GM19467 (cell line): ENCODE measurements around the gene TIMM29.
"Not testable (repeated sequence)": the region's sequence is repeated elsewhere in the genome, so short reads cannot be mapped to it uniquely, and the experiment has no call there.

Experiments used
- ATAC-seq: cut with Tn5 transposase; IDR thresholded peaks from one replicate; pipeline ENCODE4 v1.9.1; 2021; ENCODE audit warnings: mild to moderate bottlenecking, moderate library complexity; ENCODE audit not compliant: unreplicated experiment

The TIMM29 gene

DNA sequence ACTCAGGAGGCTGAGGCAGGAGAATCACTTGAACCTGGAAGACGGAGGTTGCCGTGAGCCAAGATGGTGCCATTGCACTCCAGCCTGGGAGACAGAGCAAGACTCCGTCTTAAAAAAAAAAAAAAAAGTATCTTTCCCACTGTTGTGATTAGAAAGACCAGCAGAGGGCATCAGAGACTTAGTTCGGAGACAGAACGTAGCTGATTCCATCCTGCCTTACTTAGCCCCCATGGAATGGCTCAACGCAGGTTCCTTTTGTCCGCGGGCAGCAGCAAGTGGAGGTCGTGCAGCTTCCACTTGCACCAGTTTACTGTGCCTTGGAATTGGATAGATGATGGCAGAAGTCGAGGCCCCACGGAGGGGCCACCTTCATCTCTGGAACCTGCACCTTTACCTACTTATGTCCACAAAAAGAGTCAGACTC lies 8.1 kb downstream of the TIMM29 start:
- ATAC-seq: no peak

DNA sequence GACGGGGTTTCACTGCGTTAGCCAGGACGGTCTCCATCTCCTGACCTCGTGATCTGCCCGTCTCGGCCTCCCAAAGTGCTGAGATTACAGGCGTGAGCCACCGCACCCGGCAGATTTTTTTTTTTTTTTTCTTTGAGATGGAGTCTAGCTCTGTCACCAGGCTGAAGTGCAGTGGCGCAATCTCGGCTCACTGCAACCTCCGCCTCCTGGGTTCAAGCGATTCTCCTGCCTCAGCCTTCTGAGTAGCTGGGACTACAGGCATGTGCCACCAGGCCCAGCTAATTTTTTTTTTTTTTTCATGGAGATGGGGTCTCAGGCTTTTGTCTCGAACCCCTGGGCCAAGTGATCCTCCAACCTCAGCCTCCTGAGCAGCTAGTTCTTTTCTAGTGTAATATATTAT lies 13.0 kb downstream of the TIMM29 start:
- ATAC-seq: not testable (repeated sequence)

DNA sequence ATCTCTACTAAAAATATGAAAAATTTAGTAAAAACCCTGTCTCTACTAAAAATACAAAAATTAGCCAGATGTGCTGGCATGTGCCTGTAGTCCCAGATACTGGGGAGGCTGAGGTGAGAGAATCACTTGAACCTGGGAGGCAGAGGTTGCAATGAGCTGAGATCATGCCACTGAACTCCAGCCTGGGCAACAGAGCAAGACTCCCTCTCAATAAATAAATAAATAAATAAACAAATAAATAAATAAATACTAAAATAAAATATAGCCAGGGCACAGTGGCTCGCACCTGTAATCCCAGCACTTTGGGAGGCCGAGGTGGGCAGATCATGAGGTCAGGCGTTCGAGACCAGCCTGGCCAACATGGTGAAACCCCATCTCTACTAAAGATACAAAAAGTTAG lies 14.8 kb downstream of the TIMM29 start:
- ATAC-seq: not testable (repeated sequence)

DNA sequence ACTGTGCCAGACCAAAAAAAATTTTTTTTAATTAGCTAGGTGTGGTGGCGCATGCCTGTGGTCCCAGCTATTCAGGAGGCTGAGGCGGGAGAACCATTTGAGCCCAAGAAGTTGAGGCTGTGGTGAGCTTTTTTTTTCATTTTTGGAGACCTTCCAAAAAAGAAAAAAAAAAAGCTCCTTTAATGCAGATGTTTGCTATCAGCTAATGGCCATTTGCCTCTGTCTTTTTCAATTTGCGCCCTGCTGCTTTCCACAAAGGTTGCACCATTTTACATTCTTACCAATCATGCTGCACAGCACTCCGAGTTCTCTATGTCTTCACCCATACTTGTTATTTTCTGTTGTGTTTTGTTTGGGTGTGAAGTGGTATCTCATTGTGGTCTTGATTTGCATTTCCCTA lies 16.7 kb downstream of the TIMM29 start:
- no peak for ATAC-seq

DNA sequence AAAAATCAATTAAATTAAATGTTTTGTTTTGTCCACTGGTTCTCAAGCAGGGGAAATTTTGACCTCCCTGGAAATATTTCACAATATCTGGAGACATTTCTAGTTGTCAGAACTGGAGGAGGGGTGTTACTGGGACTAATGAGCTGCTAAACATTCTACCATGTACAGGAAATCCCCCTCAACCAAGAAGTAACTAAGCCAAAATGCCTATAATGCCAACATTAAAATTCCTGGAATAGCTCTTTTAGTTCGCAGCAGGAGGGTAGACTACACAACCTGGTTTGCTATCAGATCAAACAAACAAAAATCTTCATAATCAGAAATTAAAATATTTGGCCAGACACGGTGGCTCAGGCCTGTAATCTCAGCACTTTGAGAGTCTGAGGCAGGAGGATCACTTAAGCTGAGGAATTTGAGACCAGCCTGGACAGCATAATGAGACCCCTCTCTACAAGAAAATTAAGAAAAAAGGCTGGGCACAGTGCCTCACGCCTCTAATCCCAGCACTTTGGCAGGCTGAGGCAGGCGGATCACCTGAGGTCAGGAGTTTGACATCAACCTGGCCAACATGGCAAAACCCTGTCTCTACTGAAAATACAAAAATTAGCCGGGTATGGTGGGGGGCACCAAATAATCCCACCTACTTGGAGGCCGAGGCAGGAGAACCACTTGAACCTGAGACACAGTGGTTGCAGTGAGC lies 18.5 kb downstream of the TIMM29 start:
- no peak for ATAC-seq

DNA sequence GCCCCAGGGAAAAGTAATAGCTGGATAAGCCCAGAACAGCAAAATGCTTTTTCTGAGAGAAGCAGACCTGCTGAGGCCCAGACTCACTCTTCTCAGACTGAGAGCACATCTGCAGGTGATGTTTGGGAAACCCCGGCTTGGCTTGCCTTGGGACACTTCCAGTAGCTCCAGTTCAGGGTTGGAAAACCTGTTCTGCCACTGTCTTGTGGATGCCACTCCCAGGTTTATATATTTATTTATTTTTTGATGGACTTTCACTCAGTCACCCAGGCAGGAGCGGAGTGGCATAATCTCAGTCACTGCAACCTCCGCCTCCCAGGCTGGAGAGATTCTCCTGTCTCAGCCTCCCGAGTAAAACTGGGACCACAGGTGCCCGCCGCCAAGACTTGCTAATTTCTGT lies 24.2 kb downstream of the TIMM29 start:
- ATAC-seq: no peak

DNA sequence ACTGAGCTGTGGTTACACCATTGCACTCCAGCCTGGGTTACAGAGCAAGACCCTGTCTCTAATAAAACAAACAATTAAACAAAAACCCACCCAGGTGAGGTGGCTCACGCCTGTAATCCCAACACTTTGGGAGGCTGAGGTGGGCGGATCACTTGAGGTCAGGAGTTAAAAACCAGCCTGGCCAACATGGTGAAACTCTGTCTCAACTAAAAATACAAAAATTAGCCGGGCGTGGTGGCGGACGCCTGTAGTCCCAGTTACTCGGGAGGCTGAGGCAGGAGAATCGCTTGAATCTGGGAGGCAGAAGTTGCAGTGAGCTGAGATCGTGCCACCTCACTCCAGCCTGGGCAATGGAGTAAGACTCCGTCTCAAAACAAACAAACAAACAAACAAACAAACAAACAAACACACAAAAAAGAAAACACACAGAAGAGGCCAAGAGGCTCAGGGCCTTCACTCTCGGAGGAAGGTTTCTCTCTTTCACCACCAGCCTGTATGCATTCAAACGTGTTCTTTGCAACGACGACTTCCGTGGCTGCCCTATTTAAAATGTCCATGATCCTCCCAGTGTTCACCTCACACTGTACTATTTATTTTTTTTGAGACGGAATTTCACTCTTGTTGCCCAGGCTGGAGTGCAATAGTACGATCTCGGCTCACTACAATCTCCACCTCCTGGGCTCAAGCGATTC lies 30.8 kb downstream of the TIMM29 start:
- not testable (repeated sequence) for ATAC-seq

DNA sequence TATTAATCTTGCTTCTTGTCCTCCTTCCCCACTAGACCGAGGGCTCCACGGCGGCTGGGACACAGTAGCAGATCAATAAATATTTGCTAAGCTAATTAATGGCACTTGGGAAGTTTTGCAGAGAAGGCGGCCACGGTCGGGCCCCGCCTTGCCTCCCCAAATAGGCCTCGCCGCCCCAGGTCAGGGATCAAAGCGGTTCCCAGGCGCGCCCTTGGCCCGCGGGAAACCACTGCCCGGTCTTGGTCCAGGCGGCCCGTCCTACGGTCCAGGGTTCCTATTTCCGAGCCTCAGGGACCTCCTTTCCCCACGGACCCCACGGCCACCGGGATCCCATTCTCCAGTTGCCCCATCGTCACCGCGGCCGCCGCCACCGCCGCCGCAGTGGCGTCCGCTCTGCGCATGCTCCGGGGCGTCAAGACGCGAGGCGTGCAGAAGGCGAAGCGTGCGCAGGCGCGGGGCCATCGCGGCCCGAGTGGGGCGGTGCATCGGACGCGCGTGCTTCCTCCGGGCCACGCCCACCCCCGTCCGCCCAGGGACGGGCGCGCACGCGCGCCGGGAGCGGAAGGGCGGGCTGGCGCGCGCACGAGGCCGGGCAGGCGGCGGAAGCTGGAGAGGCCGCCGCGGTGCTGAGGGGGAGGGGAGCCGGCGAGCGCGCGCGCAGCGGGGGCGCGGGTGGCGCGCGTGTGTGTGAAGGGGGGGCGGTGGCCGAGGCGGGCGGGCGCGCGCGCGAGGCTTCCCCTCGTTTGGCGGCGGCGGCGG lies 31.9 kb downstream of the TIMM29 start, which contains the start of gene SMARCA4:
Gene SMARCA4, plus strand, starts transcription at position 717 of the 759 bp plus-strand sequence. CDS start 23,122 bp downstream, outside the sequence.
- ATAC-seq: peak; percentile 69

DNA sequence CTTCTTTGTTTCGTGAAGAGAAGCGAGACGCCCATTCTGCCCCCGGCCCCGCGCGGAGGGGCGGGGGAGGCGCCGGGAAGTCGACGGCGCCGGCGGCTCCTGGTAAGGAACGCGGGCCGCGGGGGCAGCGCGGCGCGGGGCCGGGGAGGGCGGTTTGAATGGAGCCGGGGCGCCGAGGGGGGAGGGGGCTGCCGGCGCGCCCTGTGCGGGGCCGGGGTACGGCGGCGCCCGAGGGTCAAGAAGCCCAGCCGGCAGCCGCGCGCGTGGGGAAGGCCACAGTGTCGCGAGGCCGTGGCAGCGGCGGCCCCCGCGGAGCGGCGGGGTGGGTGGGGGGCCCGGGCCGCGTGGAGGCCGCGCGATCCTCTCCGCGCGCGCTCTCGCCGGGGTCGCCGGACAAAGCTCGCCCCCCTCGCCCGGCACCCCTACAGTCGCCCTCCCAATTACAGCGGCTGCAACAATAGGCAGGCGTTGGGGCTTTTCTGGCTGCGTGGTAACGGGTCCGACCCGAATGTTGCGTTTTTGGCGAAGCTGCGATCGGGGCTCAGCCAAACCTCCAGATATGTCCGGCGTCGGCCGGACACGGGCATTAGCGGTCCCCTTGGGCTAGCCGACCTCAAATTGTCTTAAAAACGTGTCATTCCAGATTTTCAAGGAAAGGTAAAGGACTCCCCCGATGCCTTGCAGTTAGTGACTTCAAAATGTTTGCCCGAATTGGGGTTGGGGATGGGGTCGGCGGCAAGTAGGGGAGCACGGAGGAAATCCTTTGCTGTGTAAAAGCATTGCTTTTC lies 32.7 kb downstream of the TIMM29 start:
- ATAC-seq: peak; percentile 30

DNA sequence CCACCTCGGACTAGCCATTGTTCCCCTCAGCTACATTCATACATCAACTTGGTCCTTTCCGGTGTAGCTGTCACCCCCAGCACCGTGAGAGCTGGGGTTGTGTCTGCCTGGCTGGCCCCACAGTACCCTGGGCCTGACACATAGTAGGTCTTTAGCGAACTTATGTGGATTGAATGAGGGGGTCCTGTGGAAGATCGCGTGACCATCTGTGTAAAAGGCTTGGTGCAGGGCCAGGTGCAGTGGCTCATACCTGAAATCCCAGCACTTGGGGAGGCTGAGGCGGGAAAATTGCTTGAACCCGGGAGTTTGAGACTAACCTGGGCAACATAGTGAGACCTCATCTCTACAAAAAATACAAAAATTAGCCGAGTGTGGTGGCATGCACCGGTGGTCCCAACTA lies 34.3 kb downstream of the TIMM29 start:
- no peak for ATAC-seq

DNA sequence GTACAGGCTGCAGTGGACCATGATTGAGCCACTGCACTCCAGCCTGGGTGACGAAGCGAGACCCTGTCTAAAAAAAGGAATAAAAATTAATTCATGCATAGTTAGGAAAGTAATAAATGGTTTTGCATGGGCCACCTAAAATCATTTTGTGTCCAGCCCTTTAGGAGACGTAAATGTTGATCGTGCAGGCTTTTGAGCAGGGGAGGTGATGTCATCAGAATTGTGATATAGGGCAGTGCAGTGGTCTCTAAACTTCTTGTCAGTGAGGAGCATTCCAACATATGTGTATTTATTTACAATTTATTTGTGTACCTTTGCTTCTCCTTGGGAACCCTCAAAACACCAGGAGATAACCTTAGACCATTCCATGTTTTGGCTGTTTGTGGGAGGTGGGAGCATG lies 35.3 kb downstream of the TIMM29 start:
- ATAC-seq: no peak

DNA sequence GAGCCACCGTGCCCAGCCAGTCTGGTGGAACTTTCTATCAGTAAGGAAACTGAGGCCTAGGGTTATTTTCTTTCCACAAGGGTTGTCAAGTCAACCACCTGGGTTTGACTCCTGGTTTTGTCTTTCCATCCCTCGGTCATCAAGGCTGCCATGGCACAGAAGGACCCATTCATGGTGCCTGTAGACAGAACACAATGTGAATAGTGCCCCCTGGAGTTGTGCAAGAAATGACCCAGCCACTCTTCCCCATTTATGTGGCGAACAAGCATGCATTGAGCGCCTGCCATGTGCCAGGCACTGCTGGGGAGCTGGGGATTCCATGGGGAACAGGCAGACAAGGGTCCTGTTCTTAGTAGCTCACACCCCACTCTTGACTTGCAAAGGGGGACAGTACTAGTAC lies 36.3 kb downstream of the TIMM29 start:
- ATAC-seq: no peak

DNA sequence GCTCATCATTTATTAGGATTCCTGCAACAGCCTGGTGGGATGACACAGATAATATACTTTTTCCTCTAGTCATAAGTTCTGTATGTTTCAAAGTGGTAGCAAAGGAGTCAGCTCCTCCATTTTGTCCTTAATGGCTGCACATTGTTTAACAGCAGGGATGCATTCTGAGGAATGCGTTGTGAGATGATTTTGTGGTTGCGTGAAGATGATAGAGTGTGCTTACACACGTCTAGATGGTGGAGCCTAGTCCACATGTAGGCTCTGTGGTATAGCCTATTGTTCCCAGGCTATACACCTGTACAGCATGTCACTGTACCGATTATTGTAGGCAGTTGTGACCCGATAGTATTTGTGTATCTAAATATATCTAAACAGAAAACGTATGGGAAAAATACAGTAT lies 36.8 kb downstream of the TIMM29 start:
- ATAC-seq: no peak

DNA sequence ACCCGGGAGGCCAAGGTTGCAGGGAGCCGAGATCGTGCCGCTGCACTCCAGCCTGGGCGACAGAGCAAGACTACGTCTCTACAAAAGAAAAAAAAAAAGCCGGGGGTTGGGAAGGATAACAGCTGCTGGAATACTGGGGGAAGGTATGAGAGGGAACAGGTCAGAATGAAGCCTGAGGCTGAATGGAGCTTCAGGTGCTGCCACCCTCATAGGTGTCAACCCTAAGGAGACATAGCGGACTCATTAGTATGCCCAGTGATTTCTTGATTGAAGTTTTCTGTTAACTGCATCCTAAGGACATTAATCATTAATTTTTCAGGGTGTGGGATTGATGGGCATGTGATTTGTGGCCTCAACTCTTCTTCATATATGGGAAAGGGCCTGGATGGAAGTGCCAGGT lies 38.2 kb downstream of the TIMM29 start:
- ATAC-seq: no peak

DNA sequence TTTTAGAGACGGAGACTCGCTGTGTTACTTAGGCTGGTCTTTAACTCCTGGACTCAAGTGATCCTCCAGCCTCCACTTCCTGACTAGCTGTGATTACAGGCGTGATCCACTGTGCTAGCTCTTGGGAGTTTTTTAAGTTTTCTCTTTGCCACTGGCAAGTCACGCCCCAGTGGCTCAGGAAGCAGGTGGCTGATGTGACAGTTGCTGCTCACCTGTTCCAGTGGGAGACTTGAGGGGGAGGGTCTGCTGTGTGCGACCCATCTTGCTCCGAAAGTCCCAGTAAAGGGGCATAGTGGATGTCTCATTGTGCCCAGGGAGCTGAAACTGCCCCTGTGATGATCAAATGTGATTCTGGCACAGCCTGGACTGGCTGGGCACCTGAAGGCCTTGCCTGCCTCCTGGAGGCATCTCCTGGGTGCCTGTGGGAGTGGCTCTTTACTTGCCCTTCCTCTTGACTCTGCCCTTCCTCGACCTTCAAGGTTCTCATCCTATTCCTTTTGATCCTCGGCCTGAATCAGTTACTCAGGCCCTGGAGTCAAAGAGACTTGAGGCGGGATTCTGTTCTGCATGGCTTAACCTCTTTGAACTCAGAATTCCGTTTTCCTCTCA lies 40.0 kb downstream of the TIMM29 start:
- no peak for ATAC-seq

DNA sequence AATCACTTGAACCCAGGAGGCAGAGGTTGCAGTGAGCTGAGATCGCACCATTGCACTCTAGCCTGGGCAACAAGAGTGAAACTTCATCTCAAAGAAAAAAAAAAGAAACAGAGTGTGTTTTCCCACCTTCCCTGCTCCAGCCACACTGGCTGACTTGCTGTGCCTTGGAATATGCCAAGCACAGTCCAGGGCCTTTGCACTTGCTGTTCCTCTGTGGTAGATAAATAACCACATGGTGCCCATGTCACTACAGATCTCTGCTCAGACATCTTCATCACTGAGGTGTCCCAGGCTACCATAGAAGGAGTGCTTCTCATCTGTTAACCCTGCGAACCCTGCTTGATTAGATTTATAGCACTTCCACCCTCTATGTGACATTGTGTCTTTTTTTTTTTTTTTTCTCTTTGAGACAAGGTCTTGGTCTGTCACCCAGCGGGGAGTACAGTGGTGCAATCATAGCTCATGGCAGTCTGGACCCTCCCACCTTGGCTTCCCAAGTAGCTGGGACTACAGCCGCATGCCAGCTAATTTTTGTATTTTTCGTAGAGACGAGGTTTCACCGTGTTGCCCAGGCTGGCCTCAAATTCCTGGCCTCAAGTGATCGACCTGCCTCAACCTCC lies 42.6 kb downstream of the TIMM29 start:
- no peak for ATAC-seq

DNA sequence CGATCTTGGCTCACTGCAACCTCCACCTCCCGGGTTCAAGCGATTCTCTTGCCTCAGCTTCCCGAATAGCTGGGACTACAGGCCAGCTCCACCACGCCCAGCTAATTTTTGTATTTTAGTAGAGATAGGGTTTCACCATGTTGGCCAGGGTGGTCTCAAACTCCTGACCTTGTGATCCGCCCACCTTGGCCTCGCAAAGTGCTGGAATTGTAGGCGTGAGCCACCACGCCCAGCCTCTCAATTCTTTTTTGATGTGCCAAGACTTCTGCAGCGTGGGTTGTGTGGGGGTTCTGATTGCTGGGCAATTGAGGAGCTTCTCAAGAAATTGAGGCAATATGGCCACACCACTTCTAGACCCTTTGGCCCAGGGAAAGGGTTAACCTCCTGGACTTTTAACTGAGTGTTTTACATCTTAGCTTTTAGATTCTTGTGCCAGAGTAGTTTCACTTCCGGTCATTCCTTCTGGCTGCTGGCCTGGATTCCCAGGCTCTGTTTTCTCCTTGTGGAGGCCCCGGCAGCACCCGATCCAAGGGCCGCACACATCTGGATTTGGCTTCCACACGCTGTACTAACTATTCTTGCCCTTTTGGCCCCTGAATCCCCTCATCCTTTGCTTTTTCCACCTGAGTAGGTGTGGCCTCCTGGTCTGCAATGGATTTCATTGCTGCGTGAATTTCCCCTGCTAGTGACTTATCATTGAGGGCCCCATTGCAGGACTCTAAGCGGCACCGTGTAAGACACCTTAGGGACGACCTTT lies 46.9 kb downstream of the TIMM29 start:
- no peak for ATAC-seq

DNA sequence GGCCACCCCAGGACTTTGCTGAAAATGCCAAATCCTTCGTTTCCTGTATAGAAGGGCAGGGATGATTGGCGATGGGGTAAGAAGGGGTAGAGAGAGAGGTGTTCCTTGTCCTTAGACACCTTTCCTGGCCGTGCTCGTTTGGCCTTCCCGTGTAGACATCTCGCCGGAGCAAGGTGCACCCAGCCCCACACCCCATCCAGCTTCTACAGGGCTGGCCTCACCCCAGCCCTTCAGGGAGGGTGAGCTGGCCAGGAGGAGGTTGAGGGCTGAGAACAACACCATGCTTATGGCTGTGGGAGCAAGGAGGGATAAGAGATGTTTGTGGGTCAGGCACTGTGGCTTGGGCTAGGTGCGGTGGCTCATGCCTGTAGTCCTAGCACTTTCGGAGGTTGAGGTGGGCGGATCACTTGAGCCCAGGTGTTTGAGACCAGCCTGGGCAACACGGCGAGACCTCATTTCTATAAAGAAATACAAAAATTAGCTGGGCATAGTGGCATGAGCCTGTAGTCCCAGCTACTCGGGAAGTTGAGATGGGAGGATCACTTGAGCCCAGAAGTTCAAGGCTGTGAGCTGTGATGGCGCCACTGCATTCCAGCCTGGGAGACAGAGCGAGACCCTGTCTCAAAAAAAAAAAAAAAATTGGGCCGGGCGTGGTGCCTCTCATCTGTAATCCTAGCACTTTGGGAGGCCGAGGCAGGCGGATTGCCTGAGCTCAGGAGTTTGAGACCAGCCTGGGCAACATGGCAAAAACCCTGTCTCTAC lies 47.7 kb downstream of the TIMM29 start:
- no peak for ATAC-seq

DNA sequence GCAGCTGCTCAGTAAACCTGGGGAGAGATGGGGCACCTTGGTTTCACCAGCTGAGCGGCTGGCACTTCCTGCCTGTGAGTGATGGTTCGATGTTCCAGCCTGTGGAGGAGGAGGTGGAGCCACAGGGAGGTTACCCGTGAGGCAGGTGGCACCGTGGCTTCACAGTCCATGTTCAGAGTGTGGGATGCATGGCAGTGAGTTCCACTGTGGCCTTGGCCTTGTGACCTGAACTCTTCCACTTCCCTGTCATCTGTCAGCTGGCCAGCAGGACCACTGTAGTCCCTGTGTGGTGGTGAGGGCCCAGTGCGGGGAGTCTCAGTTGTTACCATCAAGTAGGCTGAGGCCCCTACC lies 49.1 kb downstream of the TIMM29 start:
- no peak for ATAC-seq
